Fibroblast of lung (primary cell): ENCODE measurements around the gene FSIP1.

Source experiments
- EZH2 ChIP-seq: IDR thresholded peaks from 2 replicates; pipeline ENCODE4 v1.5.1; 2012; ENCODE audit warnings: low read length, control low read depth, mild to moderate bottlenecking; ENCODE audit errors: missing control alignments
- TF ChIP-seq, protein P1 (sequence below), 2 donors: IDR thresholded peaks in 1 of 2; conservative IDR thresholded peaks in 1 of 2; 1 replicate in 1 of 2; 2 replicates in 1 of 2; pipeline ENCODE4 v1.5.1; 2011 to 2012; ENCODE audit warnings: low read length in 2 of 2, control low read depth in 1 of 2, inconsistent platforms in 1 of 2, low read depth in 1 of 2, mild to moderate bottlenecking in 1 of 2

DNA sequence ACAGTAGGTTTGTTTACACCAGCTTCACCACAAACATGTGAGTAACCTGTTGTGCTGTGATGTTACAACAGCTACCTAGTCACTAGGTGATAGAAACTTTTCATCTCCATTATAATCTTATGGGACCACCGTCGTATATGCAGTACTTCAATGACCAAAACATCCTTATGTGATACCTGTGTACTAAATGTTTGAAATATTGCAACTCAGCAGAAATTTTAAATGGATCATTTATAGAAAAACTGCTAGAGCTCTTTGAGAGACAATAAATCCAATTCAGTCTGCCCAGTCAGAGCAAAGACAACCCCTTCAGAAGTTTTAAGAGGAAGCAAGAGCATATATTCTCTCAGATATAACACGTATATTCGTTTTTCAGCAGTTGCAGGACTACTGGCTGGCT, 128.3 kb downstream of the FSIP1 start:
- TF ChIP-seq, protein P1, sequence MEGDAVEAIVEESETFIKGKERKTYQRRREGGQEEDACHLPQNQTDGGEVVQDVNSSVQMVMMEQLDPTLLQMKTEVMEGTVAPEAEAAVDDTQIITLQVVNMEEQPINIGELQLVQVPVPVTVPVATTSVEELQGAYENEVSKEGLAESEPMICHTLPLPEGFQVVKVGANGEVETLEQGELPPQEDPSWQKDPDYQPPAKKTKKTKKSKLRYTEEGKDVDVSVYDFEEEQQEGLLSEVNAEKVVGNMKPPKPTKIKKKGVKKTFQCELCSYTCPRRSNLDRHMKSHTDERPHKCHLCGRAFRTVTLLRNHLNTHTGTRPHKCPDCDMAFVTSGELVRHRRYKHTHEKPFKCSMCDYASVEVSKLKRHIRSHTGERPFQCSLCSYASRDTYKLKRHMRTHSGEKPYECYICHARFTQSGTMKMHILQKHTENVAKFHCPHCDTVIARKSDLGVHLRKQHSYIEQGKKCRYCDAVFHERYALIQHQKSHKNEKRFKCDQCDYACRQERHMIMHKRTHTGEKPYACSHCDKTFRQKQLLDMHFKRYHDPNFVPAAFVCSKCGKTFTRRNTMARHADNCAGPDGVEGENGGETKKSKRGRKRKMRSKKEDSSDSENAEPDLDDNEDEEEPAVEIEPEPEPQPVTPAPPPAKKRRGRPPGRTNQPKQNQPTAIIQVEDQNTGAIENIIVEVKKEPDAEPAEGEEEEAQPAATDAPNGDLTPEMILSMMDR (conservative IDR thresholded peaks at IDR 0.05 in 1 of 2, IDR thresholded peaks at IDR 0.05 in 1 of 2; ENCODE audit: low read depth in 1 of 2, low read length in 2 of 2) = no peak
- TF ChIP-seq EZH2 = no peak
